T-helper 2 cell (primary cell): Measurements from ENCODE around the gene ERVV-1.
A peak's percentile ranks its signal among the peaks of the same experiment; 100 is the strongest.
"Not testable (repeated sequence)": the region's sequence is repeated elsewhere in the genome, so short reads cannot be mapped to it uniquely, and the experiment has no call there.

Experiments
- DNase-seq, 5 experiments: peaks; one replicate each; pipeline versions ENCODE4 v3.0.0 to v3.0.0-alpha.2; 2012 to 2022
- total RNA-seq, 2 donors: gene quantifications; one replicate each; lab custom pipeline; 2026; lab: John Stamatoyannopoulos, UW

Gene ERVV-1, protein sequence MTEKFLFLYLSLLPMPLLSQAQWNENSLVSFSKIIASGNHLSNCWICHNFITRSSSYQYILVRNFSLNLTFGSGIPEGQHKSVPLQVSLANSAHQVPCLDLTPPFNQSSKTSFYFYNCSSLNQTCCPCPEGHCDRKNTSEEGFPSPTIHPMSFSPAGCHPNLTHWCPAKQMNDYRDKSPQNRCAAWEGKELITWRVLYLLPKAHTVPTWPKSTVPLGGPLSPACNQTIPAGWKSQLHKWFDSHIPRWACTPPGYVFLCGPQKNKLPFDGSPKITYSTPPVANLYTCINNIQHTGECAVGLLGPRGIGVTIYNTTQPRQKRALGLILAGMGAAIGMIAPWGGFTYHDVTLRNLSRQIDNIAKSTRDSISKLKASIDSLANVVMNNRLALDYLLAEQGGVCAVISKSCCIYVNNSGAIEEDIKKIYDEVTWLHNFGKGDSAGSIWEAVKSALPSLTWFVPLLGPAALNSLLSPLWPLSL
- 0 reads per million in 2 donors for total RNA-seq

DNA sequence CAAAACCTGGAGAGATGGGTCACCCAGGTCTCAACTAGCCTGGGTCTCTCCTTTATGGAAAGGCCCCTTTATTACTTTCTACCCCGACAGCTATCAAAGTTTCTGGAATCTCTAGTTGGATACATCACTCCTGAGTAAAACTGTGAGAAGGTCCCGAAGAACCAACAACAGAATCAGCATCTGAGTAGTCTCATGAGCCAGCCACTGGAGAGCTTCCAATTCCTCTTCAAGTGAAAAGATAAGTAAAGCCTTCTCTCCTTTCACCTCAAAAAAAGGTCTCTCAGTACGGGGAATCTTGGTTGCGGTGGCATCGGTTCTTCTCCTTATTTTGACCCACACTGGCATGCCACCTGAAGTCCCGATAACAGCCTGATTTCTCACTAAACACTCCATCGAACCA is at the start of gene ERVV-1:
TSS of gene ERVV-1 (plus strand) at position 301 of the 400 bp plus-strand sequence. CDS start 170 bp downstream, outside the sequence.
- DNase-seq = no peak

DNA sequence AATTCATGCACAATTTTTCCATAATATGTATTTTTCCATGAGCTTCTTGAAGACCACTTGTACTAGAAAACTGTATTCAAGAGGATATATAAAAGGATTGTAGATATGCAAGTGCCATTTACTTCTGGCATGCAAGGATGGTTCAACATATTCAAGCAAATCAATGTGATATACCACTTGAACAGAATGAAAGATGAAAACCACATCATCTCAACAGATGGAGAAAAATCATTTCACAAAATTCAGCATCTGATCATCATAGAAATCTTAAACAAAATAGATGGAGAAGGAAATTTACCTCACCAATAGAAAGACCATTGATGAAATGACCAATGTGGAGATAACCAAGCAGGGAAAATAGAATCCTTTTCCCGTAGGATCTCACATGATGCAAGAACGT is 45.9 kb upstream of the ERVV-1 start:
- no peak for DNase-seq

DNA sequence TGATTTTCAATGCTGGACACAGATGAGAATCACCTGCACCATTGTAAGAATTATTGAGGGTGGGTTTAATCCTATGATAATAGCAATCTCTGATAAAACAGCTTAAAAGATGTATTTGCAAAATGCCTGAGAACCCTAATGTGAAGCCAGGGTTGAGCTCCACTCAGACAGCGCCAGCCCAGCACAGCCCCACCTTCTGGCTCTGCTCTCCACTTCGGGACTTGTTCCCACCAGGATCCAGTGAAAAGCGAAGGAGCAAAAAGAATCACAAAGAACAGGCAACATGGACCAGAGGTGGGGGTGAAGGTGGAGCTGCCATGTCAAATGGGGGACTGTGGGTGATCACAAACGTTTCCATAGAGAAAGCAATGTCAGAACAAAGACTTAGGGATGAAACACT is 32.4 kb upstream of the ERVV-1 start:
- no peak for DNase-seq

DNA sequence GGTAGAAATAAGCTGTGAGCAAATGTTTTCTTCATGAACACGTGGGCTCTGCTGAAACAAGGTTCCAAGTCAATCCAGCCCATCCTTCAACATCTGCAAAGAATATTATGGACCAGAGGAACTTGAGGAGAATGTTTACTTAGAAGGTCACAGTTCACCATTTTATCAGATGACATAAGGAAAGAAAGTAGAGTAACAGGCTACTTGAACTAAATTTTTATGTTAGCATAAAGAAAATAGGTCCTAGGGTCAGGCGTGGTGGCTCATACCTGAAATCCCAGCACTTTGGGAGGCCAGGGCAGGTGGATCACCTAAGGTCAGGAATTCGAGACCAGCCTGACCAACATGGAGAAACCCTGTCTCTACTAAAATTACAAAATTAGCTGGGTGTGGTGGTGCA is 30.6 kb upstream of the ERVV-1 start:
- not testable (repeated sequence) for DNase-seq

DNA sequence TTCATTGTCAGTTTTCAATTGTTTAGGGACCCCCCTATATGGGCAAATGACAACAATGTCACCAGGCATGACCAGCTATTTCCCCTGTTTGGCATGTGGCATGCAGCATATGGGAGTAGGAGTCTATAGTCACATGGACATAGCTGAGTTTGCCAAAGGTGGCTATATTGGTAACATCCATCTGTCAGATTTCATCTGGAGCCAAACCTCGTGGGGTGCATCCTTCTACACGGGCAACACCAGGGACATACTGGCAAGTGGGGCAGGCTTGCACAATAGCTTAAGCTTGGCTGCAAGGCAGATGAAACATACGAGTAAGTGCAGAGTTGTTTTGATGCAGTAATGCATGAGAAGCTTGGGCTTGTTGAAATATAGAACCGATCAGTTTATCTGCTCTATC is 26.5 kb upstream of the ERVV-1 start:
- DNase-seq = no peak

DNA sequence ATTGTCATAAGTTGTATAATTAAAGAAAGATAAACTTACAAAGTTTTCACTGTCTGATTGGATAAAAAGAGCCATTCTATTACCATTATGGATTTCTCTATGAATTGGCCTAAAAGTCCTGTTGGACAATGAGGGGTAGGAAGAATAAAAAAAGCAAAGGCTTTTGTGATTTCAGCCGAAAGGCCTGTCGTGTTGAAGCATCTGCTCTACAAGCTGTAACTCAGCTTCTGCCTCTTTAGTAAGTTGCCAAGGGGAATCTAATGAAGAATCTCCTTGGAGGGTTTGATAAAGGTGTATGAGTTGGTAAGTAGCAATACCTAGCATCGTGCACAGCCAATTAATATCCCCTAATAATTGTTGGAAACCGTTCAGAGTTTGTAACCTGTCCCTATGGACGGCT is 25.2 kb upstream of the ERVV-1 start:
- no peak for DNase-seq

DNA sequence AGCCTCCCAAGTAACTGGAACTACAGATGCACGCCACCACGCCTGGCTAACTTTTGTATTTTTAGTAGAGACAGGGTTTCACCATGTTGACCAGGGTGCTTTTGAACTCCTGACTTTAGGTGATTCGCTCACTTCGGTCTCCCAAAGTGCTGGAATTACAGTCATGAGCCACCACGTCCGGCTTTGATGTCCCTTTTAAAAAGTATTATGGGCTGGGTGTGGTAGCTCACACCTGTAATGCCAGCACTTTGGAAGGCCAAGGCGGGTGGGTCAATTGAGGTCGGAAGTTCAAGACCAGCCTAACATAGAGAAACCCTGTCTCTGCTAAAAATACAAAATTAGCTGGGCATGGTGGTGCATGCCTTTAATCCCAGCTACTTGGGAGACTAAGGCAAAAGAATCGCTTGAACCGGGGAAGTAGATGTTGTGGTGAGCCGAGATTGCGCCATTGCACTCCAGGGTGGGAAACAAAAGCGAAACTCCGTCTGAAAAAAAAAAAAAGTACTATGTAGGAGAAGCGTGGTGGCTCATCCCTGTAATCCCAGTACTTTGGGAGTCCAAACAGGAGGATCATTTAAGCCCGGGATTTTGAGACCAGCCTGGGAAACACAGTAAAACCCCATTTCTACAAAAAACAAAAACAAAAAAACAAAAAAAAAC is 22.8 kb upstream of the ERVV-1 start:
- DNase-seq = no peak

DNA sequence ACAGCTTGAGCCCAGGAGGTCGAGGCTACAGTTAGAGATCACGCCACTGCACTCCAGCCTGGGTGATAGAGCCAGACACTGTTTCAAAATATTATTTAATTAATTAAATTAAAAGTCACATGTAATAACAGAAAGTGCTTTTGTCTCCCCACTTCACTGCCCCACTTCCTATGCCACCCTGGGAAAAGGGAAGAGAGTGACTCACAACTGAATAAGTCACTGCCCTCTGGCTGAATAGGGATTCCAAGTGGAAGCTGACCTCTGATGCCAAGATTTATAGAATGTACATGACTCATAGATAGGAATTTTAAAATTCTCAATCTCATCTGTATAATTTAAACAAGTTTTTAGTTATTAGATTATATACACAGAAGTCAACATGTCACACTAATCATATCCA is 22.2 kb upstream of the ERVV-1 start:
- no peak for DNase-seq

DNA sequence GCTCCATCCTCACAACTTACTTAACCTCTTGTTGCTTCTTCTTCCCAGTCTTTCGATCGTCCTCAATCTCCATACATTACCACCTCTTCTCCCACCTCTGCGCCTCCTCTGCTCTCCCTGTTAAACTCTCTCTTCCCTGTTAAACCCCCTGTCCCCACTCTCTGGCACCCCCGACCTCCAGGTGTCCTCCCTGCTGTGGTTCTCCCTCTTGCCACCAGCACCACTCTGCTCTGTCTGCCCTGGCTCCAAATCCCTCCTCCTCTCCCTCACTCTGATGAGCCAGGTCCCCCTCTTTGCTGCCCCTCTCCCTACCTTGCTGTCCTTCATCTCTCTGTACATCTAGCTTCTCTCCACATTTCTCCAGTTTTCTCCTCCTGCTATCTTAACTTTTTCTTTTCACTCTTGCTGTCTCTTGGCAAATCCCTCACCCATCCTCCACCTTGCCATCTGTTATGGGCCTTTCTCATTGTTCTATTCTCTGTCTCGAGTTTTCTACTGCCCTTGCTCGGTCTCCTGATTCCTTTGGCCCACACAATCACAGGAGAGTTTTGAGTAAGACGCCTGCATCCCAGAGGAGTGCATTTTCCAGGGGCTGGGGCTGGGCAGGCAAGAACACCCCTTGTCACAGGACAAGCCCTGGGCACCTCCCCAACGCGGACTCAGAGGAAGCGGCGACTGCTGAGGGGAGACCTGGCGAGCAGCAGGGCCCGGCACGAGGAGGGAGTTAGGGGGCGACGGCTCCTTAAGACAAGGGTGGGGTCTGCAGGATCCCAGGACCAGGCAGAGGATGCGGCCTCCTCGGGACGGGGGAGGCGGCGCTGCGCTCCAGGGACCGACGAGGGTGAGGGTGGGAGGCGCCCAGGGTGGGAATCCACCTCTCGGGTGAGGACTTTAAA is 21.4 kb upstream of the ERVV-1 start:
- no peak for DNase-seq

DNA sequence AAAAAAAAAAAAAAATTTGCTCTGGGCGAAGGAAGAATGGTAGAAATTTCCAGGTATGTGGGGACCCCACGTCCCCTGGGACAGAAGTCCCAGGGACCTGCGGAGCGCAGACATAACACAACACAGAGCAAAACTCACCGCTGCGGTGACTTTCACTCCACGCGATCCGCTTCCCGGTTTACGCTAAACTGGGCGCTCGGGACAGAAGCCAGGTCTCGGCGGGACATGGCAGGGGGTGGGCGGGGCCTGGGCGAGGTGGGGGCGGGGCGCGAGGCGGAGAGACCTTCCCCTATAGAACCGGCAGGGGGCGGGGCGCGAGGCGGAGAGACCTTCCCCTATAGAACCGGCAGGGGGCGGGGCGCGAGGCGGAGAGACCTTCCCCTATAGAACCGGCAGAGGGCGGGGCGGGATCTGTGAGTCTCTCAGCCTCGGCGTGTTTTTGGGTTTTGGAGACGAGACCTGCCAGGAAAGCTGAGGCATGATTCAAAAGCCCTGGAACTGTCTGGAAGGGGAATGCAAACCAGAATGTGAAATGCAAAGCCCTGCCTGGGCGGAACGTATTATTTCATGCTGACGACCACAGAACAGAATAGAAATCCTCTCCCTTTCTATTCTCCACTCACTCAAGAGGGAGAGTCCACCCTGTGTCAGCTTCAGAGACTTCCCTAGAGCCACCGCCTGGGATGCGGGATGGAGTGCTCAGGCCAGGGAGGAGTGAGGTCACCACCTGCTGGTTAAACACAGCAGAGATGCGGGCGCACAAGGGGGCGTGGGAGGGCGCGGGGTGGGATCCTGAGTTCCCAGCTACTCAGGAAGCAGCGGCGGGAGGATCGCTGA is 20.2 kb upstream of the ERVV-1 start:
- peak; percentile 57 to 77 (median 71) for DNase-seq

DNA sequence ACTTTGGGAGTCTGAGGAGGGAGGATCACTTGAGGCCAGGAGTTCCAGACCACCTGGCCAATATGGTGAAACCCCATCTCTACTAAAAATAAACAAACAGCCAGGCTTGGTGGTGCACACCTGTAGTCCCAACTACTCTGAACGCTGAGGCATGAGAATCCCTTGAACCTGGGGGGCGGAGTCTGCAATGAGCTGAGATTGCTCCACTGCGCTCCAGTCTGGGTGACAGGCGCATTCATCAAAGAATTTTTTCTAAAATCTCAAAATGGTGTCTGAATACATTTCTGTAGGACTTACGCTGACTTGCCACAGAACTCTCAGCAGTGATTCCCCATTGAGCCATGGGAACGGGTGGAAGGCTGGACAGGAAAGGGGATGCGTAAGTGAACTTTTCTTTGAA is 18.0 kb upstream of the ERVV-1 start:
- no peak for DNase-seq

DNA sequence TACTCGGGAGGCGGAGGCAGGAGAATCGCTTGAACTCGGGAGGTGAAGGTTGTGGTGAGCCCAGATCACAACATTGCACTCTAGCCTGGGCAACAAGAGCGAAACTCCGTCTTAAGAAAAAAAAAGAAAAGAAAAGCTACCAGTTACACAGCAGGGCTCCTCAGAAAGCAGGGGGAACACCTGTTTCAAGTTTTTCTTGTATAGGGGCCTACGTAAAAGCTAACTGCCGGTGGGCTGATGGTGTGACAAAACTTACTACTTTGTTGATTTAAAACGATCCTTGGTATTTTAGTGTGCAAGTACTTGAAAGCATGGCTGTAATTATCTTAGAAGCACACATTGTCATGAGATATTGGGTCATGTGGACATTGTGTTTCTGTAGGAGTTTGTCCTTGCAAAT is 15.7 kb upstream of the ERVV-1 start:
- DNase-seq = no peak

DNA sequence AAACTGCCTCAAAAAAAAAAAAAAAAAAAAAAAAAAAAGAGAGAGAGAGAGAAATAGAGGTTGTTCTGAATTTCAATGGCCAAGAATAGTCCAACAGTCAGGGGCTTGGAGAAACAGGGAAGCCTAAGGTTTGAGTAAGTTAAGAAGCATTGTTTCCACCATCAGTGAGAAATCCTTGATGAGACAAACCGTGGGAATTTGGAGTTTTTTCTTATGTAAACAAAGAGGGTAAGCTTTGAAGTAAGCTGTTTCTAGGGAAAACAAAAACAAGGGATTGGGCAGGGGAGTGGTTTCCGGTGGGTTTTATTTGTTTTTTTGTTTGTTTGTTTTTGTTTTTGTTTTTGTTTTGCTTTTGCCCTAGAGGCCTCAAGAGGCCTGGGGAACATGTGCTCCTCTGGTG is 11.2 kb upstream of the ERVV-1 start:
- no peak for DNase-seq

DNA sequence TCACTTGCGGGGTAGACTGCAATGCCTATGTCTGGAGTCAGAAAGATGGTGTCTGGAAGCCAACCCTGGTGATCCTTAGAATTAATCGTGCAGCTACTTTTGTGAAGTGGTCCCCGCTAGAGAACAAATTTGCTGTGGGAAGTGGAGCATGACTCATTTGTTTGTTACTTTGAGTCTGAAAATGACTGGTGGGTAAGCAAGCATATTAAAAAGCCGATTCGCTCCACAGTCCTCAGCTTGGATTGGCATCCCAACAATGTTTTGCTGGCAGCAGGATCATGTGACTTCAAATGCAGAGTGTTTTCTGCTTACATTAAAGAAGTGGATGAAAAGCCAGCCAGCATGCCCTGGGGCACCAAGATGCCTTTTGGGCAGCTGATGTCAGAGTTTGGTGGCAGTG is 9.5 kb upstream of the ERVV-1 start:
- DNase-seq = no peak

DNA sequence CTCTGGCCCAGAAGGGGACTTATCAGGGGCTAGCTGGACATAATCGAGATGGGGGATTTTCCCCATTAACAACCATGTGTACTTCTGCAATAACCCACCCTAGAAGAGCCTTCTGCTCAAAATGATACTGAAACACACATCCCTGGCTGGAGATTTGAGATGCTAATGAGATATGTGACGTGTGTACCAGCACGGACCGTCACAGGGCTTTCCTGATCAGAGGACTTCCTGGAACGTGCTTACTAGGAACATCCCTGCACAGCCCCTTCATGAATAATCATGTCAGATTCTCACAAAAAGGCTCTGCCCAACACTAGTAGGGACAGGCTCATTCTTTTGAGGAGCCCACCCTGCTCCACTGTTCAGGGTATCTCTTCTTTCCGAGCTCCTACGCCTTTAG is 6.5 kb upstream of the ERVV-1 start:
- DNase-seq = no peak

DNA sequence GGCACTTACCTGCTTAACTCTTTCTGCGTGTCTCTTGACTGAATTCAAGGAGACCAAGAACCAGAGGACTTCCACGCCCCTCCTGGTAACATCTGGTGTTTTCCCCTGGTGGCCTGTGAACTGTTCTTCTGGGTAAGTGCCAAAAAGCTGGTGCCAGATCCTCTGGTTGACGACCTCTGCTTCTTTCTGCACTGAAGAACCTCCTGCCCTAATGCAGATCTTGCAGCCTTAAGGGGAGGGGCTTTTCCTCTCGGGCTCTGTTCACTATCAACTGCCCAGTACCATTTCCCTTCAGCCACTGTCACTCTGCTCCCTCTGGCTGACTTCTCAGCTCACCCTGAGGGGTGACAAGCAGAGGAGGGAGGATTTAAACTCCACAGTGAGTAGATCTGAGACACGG is 6.1 kb upstream of the ERVV-1 start:
- DNase-seq = no peak

DNA sequence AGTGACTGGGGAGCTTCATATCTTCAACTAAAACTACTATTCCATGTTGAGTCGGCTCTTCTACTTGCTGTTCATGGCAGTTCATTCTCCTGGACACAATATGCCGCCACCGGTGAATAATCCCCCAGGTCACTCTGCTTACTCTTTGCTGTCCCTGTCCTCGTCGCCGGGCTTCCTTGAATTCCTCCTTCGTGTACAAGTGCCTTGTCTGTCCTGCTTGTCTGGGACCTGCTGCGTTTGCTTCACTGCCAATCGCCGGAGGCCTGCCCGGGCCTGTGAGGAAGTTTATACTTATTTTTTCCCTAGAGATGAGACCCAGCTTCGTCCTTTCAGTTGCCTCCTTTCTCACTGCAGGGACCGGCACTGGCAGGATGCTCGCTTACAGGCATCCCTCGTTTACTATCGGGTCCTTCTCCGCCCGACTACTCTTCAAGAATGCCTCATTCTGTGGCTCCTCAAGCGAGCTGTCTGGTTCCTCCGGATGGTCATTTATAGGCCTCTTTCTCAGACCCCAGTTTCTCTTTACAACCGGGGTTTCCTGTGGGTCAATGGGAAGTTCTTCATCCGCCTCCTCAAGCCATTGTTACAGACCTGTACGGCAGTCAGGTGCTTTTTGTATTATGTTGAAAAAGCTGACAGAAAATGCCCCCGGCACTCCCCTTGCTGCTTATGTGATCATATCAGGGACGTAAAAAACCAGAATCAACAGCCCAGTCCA is 5.5 kb upstream of the ERVV-1 start:
- no peak for DNase-seq

DNA sequence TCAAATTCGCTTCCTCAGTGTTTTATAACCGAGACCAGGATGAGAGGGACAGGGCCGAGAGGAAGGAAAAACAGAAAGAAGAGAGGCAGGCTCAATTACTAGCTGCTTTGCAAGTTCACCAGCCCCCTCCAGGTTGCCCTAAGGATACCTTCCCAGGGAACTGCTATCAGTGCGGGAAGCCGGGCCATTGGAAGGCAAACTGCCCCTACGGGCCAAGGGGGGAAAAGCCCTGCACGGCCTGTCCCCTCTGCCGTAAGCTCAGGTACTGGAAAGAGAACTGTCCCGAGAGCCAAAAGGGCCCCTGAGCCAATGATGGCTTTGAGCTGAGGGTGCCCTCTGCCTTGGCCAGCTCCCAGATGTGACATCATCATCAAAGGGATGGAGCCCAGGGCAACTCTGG is 3.2 kb upstream of the ERVV-1 start:
- no peak for DNase-seq

DNA sequence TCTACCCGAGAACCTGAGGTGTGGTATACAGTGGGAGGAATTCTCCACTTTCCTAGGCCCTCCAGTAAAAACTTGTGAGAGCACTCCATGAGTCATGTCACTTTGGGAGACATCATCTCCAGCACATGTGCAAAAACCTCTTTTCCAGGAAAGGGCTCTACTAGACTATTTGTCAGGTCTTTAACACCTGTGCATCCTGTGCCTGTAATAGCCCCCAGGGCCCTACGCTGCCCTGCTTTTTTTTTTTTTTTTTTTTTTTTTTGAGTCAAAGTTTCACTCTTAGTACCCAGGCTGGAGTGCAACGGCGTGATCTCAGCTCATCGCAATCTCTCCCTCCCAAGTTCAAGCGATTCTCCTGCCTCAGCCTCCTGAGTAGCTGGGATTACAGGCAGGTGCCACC is 1.7 kb upstream of the ERVV-1 start:
- no peak for DNase-seq

DNA sequence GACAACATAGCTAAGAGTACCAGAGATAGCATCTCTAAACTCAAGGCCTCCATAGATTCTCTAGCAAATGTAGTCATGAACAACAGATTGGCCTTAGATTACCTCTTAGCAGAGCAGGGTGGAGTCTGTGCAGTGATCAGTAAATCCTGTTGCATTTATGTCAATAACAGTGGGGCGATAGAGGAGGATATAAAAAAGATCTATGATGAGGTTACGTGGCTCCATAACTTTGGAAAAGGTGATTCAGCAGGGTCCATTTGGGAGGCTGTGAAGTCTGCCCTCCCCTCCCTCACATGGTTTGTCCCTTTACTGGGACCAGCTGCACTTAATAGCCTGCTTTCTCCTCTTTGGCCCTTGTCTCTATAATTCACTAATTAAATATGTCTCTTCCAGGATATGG is 1.4 kb downstream of the ERVV-1 start:
- DNase-seq = no peak

DNA sequence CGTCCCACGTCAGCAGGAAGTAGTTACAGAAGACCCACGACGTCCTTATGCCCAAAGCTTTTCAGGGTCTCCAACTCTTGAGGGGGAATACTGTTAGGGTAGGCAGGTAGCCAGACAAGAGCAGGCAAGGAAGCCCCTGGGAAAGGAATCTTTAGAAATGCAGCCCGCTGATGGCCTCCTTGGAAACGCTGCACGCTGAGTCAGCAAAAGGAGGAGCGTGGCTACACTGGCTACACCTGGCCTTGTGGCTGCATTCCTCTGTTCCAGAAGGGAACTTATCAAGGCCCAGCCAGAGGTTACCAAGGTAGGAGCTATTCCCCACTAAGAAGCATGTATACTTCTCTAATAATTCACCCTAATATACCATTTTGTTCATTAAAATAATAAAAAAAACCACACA is 2.0 kb downstream of the ERVV-1 start:
- DNase-seq = no peak

DNA sequence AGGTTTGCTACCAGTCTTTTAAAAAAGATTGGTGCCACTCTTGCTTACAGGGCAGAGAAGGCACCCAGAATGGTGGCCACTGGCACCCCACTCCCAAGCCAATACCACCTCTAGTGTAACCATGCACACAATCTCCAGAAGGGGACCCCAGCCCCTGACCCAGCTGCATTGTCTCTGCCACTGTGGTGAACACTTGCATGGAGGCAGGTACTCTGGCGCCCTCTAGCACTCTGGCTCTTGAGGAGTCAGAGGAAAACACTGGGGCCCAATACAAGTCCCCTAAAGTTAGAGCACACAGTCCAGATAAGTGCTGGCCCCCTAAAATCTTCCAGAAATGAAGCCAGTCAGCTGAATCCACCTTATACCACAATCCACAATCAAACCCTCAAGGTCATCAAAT is 6.0 kb downstream of the ERVV-1 start:
- DNase-seq = peak in 1 of 5 experiments; percentile 5
